HG02938 (cell line): ENCODE data around the gene MKI67.
"Not testable (repeated sequence)": the region's sequence is repeated elsewhere in the genome, so short reads cannot be mapped to it uniquely, and the experiment has no call there.

Experiments
- ATAC-seq: cut with Tn5 transposase; IDR thresholded peaks from one replicate; pipeline ENCODE4 v1.9.1; 2021; ENCODE audit warnings: mild to moderate bottlenecking, moderate library complexity; ENCODE audit not compliant: unreplicated experiment

MKI67 gene, protein sequence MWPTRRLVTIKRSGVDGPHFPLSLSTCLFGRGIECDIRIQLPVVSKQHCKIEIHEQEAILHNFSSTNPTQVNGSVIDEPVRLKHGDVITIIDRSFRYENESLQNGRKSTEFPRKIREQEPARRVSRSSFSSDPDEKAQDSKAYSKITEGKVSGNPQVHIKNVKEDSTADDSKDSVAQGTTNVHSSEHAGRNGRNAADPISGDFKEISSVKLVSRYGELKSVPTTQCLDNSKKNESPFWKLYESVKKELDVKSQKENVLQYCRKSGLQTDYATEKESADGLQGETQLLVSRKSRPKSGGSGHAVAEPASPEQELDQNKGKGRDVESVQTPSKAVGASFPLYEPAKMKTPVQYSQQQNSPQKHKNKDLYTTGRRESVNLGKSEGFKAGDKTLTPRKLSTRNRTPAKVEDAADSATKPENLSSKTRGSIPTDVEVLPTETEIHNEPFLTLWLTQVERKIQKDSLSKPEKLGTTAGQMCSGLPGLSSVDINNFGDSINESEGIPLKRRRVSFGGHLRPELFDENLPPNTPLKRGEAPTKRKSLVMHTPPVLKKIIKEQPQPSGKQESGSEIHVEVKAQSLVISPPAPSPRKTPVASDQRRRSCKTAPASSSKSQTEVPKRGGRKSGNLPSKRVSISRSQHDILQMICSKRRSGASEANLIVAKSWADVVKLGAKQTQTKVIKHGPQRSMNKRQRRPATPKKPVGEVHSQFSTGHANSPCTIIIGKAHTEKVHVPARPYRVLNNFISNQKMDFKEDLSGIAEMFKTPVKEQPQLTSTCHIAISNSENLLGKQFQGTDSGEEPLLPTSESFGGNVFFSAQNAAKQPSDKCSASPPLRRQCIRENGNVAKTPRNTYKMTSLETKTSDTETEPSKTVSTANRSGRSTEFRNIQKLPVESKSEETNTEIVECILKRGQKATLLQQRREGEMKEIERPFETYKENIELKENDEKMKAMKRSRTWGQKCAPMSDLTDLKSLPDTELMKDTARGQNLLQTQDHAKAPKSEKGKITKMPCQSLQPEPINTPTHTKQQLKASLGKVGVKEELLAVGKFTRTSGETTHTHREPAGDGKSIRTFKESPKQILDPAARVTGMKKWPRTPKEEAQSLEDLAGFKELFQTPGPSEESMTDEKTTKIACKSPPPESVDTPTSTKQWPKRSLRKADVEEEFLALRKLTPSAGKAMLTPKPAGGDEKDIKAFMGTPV (N-terminal part only)

DNA sequence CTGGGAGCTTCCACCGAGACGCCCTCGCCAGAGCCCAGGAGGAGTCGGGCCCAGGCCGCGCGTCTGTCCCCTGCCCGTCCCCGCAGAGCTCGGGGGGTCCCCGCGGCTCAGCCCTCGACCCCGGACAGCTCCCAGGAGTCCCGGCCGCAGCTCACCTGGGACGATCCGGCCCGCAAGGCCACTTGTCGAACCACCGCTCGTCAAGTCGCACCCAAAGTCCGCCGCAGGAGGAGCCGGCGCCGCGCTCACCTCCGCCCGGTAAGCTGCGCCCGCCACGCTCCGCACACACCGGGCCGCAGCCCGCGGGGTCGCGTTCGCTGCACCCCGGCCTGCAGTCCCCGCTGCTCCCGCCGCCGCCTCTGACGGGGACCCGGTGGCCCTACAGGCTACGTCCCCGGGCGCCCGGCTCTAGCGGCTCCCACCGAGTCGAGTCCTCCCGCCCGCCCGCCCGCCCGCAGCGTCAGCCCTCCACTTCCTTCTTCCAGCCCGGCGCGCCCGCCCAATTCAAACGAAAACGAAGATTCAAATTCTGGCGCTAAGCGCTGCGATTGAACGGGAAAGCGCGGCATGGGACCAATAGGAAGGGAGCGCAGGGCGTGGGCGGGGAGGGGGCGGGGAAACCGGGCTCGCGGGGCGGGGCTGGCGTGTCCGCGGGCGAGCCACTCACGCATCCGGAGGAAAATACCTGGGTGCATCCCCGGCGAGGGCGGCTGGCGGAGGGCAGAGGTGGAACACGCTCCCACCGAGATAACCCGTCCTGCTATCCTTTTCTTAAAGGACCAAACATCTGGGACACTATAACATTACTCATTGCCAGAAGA lies at the start of gene MKI67:
TSS of gene MKI67 (minus strand) at position 480 of the 821 bp plus-strand sequence. CDS start 756 bp downstream, outside the sequence.
- ATAC-seq, result peak; percentile 81

DNA sequence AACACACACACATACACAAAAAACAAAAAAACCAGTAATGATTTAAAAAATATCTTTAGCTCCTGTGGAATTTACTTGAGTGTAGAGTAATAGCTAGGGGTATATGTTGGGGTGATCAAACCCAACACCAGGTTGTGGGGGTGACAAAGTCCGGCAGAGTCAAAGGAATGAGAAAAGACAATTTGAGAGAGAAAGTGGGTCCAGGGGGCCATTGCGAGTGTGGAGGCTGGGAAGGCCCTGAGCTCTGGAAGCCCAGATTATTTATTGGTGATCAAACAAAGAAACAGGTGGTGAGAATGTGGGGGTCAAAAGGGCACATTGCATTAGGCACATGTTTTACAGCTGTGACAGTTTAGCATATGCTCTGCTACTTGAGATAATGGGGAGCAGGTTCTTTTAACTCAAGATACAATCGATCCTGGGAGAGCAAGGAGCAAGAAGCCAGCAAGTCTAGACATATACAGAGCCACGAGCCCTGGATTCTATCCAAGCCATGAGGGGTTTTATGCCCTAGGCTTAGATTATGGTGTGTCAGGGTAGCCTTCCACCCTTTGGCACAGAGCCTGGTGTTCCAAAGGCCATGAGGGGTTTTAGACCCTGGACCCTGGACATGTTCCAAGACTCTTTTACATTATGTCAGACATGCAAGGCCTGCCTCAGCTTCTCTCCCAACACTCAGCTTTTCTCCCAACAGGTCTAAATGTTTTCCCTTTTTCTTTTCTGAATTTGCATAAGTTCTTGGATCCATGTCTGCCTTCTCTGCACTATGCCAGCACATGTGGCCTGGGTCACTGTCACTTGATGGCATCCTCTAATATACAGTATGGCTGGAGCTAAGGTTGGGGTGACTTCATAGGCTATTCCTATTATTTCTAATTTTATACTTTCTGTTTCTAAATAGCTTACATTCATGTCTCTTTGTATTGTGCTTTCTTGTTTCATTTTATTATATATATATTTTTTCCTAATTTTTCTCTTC lies 48.6 kb upstream of the MKI67 start:
- ATAC-seq, result no peak

DNA sequence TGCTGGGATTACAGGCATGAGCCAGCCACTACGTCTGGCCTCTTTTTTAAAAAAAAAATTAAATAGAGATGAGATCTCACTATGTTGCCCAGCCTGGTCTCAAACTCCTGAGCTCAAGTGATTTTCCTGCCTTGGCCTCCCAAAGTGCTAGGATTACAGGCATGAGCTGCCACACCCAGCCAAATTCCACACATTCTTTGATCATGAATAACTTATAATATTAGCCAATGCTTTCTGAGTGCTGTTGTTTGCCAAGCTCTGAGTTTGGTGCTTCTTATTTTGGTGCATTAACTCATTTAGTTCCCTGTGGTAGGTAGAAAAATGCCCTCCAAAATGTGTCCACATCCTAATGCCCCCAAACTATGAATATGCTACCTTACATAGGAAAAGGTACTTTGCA lies 47.2 kb upstream of the MKI67 start:
- ATAC-seq, result no peak

DNA sequence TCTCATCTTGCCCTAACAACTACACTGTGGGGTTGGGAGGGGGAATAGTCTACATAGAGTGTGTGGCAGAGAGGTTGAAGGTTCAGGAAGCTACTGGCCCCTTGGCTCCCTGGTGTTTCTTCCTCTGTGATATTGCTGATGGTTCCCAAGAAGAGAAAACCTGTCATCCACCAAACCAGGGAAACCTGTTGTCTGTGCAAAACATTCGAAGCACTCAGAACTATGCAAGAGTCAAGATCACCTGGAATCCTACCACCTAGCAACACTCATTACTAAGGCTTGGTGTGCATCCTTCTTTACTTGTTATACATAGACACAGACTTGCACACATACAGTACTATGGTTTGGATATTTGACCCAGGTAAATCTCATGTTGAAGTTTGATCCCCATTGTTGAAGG lies 46.5 kb upstream of the MKI67 start:
- no peak for ATAC-seq

DNA sequence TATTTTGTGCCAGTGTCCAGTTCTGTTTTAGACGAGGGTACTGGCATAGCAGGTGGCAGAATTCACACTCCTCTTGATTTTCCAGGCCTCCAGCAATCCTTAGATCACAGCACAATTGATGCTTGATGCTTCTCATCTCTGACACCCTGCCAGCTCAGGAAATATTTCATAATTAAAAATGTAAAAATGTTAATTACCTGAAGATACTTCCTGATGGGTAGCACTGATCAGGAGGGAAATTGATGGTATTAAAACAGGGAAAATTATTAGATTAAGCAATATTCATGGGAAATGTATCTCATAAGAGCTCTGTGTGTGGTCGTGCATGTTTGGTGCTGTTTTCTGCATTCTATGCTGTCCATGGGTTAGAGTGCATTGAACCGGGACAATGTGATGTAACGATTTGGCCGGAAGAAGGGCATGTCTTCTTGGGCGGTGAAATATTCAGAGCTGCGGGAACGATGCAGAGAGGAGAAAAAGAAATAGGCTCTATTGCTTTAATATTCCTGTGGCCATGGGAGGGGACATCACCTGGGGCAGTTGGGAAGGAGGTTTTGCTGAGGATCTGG lies 43.7 kb upstream of the MKI67 start:
- ATAC-seq, result no peak

DNA sequence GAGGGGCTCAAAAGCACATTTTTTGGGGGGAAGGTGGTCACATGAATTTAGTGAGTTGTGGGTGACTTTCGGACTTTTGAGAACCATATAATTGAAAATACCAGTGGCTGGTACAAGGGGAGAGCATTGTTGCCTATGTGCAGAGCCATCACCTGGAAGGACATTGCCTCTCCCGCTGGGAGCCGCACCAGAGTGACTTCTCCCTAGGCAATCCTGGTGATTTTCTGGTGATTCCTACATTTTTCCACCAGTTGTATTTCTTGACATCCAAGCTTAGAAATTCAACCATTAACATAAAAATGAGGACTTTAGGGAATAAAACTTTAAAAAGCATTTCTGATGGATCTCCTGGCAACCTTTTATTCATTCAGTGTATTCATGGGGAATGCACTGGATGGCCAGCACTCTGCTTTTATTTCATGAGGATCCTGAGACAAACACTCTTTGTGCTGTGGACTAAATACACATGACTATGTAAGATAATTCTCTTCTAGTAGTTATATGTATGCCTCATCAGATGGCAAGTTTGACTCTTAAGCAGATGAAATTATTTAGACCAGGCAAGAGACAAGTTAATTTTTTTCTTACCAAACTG lies 41.8 kb upstream of the MKI67 start:
- no peak for ATAC-seq

DNA sequence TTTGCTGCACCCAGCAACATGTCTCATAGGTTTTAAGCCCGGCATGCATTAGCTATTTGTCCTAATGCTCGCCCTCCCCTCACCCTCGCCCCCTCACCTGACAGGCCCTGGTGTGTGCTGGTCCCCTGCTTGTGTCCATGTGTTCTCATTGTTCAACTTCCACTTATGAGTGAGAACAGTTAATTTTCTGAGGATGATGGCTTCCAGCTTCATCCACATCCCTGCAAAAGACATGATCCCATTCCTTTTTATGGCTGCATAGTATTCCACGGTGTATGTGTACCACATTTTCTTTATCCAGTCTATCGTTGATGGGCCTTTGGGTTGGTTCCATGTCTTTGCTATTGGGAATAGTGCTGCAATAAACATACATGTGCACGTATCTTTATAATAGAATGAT lies 40.9 kb upstream of the MKI67 start:
- ATAC-seq, result not testable (repeated sequence)

DNA sequence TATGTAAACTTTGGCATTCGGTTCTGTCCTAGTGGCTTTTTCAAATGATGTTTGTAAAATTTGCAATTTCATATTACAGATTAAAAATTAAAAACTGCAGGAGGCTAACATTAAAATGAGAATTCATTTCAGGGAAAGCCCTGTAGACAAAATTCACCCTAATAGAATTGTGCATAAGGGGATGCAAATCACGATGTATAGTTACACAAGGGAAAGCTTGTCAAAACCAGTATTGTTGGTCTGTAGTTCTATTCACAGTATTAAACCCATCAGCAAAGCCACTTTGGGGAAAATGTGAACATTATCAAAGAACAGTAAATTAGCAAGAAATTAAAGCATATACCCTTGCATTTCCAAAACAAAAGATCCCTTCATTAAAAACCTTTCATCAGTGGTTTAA lies 39.9 kb upstream of the MKI67 start:
- no peak for ATAC-seq

DNA sequence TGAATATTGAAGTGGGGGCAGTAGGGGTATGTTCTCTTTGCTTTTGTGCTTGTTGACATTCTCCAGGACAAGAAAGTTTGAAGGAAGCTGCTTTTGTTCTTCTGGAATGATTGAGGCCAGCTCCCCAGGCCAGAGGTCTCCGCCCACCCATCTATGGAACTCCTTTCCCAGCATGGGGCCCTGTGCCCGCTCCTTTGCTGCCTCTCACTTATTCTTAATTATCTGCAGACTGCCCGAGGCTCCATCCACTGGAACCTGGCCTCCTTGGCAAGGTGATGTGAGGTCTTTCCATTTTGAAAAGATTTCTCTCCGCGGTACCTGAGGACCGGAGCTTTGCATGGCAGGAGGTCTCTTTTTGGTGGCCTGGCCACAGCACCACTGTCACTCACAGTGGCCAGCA lies 39.3 kb upstream of the MKI67 start:
- ATAC-seq, result no peak

DNA sequence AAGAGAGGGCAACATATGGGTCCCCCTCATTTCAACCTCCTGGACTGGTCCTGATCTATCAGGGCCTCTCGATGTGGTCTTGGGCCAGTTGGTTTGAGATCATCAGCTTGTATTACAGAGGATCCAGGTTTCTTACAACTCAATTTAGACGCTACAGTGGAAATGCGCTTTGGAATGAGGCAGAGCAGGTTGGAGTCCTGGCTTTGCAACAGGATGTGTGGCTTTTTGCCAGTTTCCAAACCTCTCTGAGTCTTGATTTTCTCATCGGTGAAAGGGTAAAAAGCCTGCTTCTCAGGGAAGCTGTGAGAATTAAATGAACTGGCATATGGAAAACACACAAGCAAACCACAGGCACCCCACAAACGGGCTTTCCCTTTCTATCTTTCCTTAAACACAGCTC lies 37.5 kb upstream of the MKI67 start:
- ATAC-seq, result no peak

DNA sequence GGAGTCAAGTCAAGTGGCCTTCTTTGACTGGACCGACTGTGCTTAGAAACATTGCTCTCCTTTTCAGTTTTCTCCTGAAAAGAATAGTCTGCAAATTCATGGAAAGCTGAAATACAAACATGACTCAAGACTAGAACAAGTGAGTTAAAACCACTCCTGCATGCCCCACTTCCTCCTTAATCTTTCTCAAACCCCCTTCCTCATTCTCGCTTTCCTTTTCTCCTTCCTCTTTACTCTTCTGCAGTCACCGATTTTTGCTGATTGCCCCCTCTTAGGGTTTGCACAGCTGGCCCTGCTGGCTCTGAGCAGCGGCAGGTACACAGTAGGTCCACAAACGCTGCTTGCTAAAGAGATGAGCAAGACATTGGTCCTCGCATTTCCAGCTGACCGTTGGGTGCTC lies 34.8 kb upstream of the MKI67 start:
- no peak for ATAC-seq

DNA sequence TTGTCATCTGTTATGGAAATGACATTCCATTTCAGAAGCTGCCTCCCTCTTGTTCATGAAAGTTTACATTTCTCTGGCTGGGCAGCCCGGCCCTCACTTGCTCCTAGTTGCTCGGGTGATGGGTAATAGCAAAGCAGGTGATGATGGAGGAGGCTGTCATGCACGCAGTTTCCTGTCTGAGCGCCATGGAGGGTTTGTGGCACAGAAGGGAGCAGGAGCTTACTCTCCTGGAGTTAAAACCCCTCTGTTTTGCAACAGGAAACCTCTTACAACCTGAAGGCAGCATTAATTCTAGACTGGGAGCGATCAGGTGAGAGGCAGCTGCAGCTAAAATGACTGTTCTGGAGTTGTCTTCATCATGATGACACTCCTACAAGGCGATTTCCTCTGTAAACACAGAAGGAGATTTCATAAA lies 34.1 kb upstream of the MKI67 start:
- no peak for ATAC-seq

DNA sequence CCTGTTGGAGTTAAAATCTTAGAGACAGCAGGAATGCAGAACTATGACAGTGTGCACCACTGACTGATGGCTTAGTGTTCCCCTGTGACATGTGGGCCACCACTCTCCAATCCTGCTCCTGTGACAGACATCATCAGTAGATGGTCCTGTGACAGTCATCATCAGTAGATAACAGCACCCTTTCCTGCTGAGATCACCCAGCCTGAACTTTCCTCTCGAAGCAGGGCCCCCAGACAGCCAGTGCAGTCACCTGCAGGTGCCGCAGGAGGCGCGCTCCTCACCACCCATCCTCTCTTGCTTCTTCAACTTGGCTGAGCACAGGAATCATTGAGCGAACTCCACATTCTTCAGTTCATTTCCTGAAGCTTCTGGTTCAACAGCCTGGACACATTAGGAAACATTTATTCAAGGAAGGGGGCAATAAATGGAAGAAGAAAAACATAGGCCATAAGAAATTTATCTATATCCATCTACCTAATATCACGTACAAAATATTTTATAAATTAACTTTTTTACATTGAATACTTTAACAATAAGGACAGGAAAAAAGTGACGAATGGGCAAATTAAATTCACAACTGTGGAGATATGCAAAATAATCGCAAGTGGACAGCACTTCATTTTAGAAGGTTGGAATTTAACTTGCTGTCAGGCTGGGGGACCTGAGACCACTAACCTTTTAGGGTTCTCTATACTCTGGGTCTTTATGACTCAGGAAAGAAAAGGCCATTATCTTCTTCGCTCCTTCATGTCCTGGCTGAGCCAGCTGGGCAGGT lies 32.0 kb upstream of the MKI67 start:
- no peak for ATAC-seq

DNA sequence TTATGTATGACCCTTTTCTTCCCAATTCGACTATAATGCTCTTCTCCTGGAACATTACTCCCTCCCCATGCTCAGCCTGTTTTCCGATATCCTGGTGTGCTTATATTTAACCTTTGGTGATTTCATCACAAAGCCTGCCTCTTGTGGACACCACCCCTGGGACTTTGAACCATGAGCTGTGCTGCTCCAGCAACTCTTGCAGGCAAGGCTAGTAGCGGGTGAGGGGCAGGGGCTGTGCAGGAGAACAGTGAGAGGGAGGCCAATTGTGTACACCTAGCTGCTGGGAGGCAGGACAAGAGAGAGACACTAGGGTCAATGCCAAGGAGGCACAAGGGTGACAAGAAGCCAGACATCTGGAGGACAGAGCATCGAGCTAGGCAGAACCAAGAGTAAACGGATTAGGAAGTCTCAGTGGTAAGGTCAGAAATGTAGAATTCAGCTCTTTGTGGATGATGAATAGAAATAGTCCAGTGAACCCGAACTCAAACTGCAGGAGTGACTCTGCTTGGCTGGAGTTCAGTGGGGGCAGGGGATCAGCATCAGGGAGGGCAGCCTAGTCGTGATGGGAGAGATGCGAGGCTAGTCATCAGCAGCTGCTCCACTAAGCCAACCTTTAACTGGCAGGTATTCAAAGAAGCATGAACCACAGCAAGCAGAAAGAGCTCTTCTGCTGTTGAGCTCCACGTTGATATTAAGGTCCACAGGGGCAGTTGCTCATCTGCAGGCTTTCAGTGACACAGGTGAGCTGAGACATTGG lies 31.0 kb upstream of the MKI67 start:
- ATAC-seq, result no peak

DNA sequence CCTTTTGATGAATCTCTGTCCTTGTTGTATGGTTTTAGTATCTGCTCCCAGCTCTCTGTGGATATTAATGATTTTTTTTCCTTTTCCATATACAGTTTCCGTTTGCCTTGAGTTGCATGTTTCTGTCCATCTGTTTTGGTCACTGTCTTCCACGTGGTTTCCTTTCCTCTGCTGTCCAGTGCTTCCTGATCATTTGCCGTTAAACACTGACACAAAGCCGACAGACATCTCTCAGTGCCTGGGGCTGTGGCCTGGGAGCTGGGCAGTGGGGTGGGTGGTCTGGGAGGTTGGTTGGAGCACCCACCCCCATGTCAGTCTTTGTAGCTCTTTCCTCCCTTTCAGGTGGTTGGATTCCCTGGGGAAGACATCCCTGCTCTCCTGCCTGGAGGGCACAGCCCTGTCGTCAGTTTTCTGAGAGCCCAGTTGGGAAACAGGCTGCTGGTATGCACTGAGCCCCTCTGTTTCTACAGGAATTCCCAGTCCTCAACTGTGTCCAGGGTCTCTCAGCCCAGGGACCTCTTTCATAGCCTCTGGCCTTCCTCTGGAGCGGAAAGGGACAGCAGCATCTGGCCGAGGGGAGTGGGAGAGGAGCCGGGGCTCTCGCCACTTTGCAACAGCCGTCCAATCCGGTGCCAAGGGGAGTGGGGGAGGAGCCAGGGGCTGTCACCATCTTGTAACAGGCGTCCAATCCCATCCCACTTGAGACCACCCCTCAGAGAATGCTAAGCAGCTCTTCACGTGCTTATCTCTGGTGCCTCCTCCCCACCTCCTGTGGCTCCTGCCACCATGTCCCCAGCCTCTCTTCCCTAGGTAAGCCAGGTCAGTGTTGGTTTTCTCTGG lies 26.7 kb upstream of the MKI67 start:
- ATAC-seq, result no peak

DNA sequence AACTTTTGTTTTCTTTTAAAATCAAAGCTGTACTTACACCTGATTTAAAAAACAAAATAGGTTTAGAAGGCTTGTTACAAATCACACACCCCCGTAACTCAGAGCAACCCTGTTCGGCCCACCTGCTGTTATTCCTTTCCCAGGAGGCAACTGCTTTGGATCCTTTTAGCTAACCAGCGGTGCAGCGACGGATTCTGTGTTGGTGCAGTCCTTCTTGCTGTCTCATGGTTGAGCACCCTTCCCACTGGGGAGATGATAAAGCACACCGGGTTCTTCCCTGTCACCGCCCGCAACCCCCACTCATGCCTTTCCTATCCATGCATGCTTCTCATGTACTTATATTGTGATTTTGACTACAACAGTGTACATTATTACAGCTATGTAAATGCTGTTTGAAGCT lies 24.8 kb upstream of the MKI67 start:
- ATAC-seq, result no peak
